NB4 (cell line): ENCODE measurements around the gene CCNI2.

Experiments
- CTCF ChIP-seq: IDR thresholded peaks from one replicate; pipeline ENCODE4 v1.5.1; 2012; ENCODE audit warnings: low read depth, low read length
- MAX ChIP-seq: IDR thresholded peaks from 2 replicates; pipeline ENCODE4 v1.6.1; 2011; ENCODE audit warnings: low read depth, low read length
- POLR2A ChIP-seq: IDR thresholded peaks from 2 replicates; pipeline ENCODE4 v1.6.1; 2011; ENCODE audit warnings: mild to moderate bottlenecking; ENCODE audit not compliant: insufficient read length; ENCODE audit errors: extremely low read depth

GRCh38 chr5:132752581-132753125 is 5.4 kb downstream of the CCNI2 start:
- no peak for TF ChIP-seq CTCF
- TF ChIP-seq POLR2A = no peak
- TF ChIP-seq MAX = no peak
